SU-DHL-6 (cell line): ENCODE results near the gene POU6F2.

Experiments used
- H2AFZ ChIP-seq: fragments of 200-600 bp; sonication (generic); 2 replicates; pipeline ENCODE4 v1.6.1; 2014; ENCODE audit warnings: low read depth, mild to moderate bottlenecking, moderate library complexity, mixed read lengths, antibody characterized with exemption, low read length; ENCODE audit not compliant: severe bottlenecking
- H3F3A ChIP-seq: fragments of 200-600 bp; shearing (Covaris generic); 2 replicates; pipeline ENCODE4 v1.6.0; 2016; ENCODE audit warnings: antibody characterized with exemption, mild to moderate bottlenecking; ENCODE audit not compliant: insufficient read depth
- H3K27ac ChIP-seq: fragments of 200-600 bp; sonication (generic); 2 replicates; pipeline ENCODE4 v1.5.1; 2016; ENCODE audit warnings: low read depth, mild to moderate bottlenecking, low read length, moderate library complexity, mixed read lengths
- H3K27me3 ChIP-seq: fragments of 200-600 bp; sonication (generic), shearing (Covaris generic); 2 replicates; pipeline ENCODE4 v1.6.0; 2014; ENCODE audit warnings: mild to moderate bottlenecking, low read length
- H3K36me3 ChIP-seq: fragments of 200-600 bp; sonication (generic); 2 replicates; pipeline ENCODE4 v1.6.1; 2014; ENCODE audit warnings: mild to moderate bottlenecking, low read length, mixed read lengths
- H3K4me2 ChIP-seq: fragments of 300-600, 200-600 bp; shearing (Covaris generic), sonication (generic); 2 replicates; pipeline ENCODE4 v1.6.0; 2014; ENCODE audit warnings: low read length, low read depth, mild to moderate bottlenecking; ENCODE audit not compliant: poor library complexity, severe bottlenecking
- H3K4me3 ChIP-seq: fragments of 200-600 bp; sonication (generic); 2 replicates; pipeline ENCODE4 v1.5.1; 2014; ENCODE audit warnings: antibody characterized with exemption, low read length, mild to moderate bottlenecking, mixed read lengths; ENCODE audit not compliant: insufficient read depth, poor library complexity, severe bottlenecking
- H3K79me2 ChIP-seq: fragments of 200-600 bp; sonication (generic); 2 replicates; pipeline ENCODE4 v1.6.1; 2014; ENCODE audit warnings: mild to moderate bottlenecking, low read length, moderate library complexity; ENCODE audit not compliant: insufficient read depth
- H3K9ac ChIP-seq: fragments of 200-600 bp; sonication (generic); 2 replicates; pipeline ENCODE4 v1.7.0; 2014; ENCODE audit warnings: mild to moderate bottlenecking, low read length
- H3K9me2 ChIP-seq: fragments of 200-600 bp; sonication (generic); replicated peaks from 2 replicates; pipeline ENCODE4 v1.6.1; 2014; ENCODE audit warnings: low read length; ENCODE audit not compliant: insufficient read depth
- H3K9me3 ChIP-seq: fragments of 200-600 bp; sonication (generic); 2 replicates; pipeline ENCODE4 v1.6.1; 2014; ENCODE audit warnings: low read length, mixed read lengths; ENCODE audit not compliant: insufficient read depth
- H4K20me1 ChIP-seq: fragments of 200-600 bp; sonication (generic); 2 replicates; pipeline ENCODE4 v1.6.1; 2014; ENCODE audit warnings: low read depth, mild to moderate bottlenecking, antibody characterized with exemption, low read length, moderate library complexity, mixed read lengths
- CTCF ChIP-seq: fragments of 200-600 bp; sonication (generic); IDR thresholded peaks from one replicate; pipeline ENCODE4 v1.5.1; 2017; ENCODE audit warnings: antibody characterized with exemption, mild to moderate bottlenecking, low read length, moderate library complexity; ENCODE audit not compliant: insufficient read depth, poor library complexity, severe bottlenecking
- EZH2phosphoT487 ChIP-seq: fragments of 200-600 bp; sonication (generic), shearing (Covaris generic); conservative IDR thresholded peaks from 2 replicates; pipeline ENCODE4 v1.6.1; 2018; ENCODE audit warnings: mild to moderate bottlenecking, antibody characterized with exemption, low read length, moderate library complexity, mixed read lengths

POU6F2 gene

GRCh38 chr7:39465055-39465929 lies 487.6 kb downstream of the POU6F2 start:
- H3F3A ChIP-seq, result no peaks in the 10 kb centered on the region

GRCh38 chr7:39468261-39468660 lies 490.6 kb downstream of the POU6F2 start:
- Histone ChIP-seq H3F3A (no peaks in the 10 kb centered on the region), H3K9ac (no peak overlapping the region), H3K79me2 (no peaks in the 10 kb centered on the region), H3K9me3 (no peaks in the 10 kb centered on the region), H2AFZ (no peak overlapping the region), H3K36me3 (no peaks in the 10 kb centered on the region), H3K27me3 (no peaks in the 10 kb centered on the region), H3K4me2 (no peak overlapping the region), H3K9me2 (no peaks in the 10 kb centered on the region), H3K4me3 (no peak overlapping the region), H4K20me1 (no peaks in the 10 kb centered on the region), H3K27ac (no peak overlapping the region)
- no peak for TF ChIP-seq CTCF
- TF ChIP-seq EZH2phosphoT487, result no peak

More at GRCh38 chr7:39465055-39465929, 487.6 kb downstream of the POU6F2 start:
- Histone ChIP-seq H3K27me3 (no peaks in the 10 kb centered on the region), H3K79me2 (no peaks in the 10 kb centered on the region), H3K4me3 (no peak overlapping the region), H2AFZ (no peak overlapping the region), H3K4me2 (no peak overlapping the region), H3K9ac (no peak overlapping the region), H3K9me3 (no peaks in the 10 kb centered on the region), H3K27ac (no peak overlapping the region), H4K20me1 (no peaks in the 10 kb centered on the region), H3K9me2 (no peaks in the 10 kb centered on the region), H3K36me3 (no peaks in the 10 kb centered on the region)
- TF ChIP-seq CTCF (peak; percentile 72), EZH2phosphoT487 (no peak)

DNA sequence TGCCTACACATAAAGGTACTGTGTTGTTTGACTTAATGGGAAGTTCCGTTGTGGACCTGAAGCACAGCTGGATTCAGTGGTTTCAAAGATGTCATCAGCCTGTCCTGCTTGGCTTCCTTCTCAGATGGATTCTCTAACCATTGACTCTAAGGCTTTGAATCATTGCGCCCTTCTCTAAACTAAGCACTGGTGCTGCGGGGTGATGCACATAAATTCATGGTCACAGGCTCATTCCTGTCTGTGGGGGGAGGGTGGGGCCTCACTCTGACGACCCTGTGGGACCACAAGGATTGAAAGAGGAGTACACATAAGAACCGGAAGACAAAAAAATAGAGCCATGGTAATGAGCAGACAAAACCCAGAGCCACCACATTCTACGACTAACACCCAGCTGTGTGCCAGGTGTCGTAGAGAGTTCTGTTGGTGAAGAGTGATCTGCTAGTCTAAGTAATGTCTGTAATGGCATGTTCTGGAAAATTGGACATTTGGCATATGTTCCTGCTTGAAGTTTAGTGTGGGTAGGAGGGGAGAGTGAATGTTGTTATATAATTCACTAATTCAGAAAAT lies 491.2 kb downstream of the POU6F2 start:
- H3K27me3 ChIP-seq, result no peaks in the 10 kb centered on the region
- TF ChIP-seq CTCF (no peak), EZH2phosphoT487 (no peak)
- H3K4me2 ChIP-seq, result no peak overlapping the region
- no peaks in the 10 kb centered on the region for H3K36me3 ChIP-seq
- H3K9me2 ChIP-seq, result no peaks in the 10 kb centered on the region
- no peaks in the 10 kb centered on the region for H3F3A ChIP-seq
- no peaks in the 10 kb centered on the region for H3K79me2 ChIP-seq
- H4K20me1 ChIP-seq, result no peaks in the 10 kb centered on the region
- no peak overlapping the region for H2AFZ ChIP-seq
- H3K4me3 ChIP-seq, result no peak overlapping the region
- no peaks in the 10 kb centered on the region for H3K9me3 ChIP-seq
- H3K9ac ChIP-seq, result no peak overlapping the region
- no peak overlapping the region for H3K27ac ChIP-seq
